ENCODE results near the gene SACM1L.

SACM1L gene

DNA sequence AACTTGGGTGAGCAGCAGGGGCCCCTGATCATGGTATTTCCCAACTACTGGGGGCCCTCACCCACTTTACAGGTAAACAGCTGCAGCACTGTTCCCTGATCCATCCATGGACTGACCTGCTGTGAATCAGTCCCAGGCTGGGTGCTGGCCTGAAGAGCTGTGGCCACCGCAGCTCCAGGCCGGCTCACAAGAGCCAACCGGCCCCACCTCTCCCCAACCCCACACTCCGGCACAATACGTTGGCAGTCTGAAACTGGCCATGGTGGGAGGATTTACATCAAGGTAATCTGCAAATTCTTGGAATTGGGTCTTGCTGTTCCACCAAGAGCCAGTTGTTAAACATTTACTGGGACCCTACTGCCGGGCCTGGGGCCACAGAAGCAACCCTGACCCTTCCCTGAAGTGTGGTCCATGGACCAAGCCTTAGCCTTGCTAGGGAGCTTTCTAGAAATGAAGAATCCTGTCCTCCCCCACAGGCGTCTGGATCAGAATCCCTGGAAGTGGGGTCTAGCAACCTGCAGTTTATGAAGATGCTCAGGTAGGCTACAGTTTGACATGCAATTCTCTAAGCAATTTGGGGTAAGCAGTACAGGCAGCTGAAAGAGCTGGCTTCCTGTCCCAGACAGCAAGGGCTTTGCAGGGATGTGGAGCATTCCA, 103.4 kb downstream of the SACM1L start:
- peaks cover 83% of the 10 kb centered on the region for H3K27me3 Mint-ChIP-seq
- no peak overlapping the region for H3K4me3 Mint-ChIP-seq
- H3K9me3 Mint-ChIP-seq: peaks cover 9% of the 10 kb centered on the region
- DNase-seq: no peak
- no peak overlapping the region for H3K27ac Mint-ChIP-seq
- CTCF ChIA-PET: interaction anchor here (0.6 kb wide), 1 partner anchor 283 kb away, joined by 3 read pairs; no protein-coding TSS in a partner anchor
- peaks cover 10% of the 10 kb centered on the region for H3K4me1 Mint-ChIP-seq
- peaks cover 3% of the 10 kb centered on the region for H3K36me3 Mint-ChIP-seq

DNA sequence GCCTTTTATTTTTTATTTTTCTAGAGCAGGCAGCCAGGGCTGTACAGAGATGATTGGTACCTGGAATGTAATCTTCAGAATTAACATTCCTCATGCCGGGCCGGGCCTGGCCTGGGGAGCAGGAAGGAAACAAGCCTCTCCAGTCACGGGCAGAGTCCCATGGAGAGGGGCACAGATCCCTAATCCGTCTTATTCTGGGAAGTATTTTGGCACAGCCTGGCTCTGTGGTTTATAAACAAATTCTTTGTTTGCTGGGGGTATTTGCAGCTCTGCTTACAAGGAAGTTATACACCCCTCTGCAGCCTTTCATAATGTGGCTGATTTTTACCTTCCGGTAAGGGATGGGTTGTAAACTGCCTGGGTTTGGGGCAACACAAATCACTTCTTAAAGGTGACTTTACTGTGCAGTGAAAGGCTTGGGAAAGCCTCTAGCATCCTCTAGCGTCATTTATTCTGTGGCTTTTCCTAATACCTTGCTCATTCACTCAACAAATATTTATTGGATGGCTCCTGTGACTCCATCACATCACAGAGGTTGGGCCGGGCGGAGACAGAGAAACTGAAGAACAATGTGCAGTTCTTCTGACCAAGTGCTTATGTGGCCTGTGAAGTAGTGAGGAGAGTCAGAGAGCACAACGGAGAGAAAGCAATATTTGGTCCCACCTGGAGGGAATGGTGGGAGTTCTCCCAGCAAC, 104.4 kb downstream of the SACM1L start:
- Mint-ChIP-seq H3K36me3 (peaks cover 3% of the 10 kb centered on the region), H3K9me3 (peaks cover 9% of the 10 kb centered on the region), H3K4me3 (no peak overlapping the region), H3K27ac (no peak overlapping the region), H3K4me1 (peaks cover 10% of the 10 kb centered on the region), H3K27me3 (peaks cover 88% of the 10 kb centered on the region)
- CTCF ChIA-PET: no interaction called here
- no peak for DNase-seq

DNA sequence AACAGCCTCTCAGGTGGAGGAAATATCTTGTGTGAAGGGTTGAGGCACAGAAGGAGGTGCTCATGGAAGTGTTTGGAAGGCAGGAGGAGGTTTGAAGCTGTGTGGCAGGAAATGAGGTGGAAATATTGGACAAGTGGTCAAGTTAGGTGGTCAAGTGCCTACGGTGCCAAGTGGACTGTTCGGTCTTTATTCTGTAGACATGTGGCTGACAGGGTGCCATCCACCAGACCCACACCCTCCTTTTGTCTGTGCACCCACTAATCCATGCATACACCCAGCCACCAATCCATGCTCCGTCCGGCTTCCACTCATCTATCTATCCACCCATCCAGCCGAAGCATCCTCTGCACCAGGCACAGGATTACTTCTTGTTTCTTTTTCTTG, 105.0 kb downstream of the SACM1L start:
- CTCF ChIA-PET: no interaction called here
- H3K27me3 Mint-ChIP-seq: peaks cover 93% of the 10 kb centered on the region
- peaks cover 3% of the 10 kb centered on the region for H3K36me3 Mint-ChIP-seq
- no peak for DNase-seq
- no peak overlapping the region for H3K4me3 Mint-ChIP-seq
- peaks cover 10% of the 10 kb centered on the region for H3K4me1 Mint-ChIP-seq
- H3K27ac Mint-ChIP-seq: no peak overlapping the region
- peaks cover 4% of the 10 kb centered on the region for H3K9me3 Mint-ChIP-seq

DNA sequence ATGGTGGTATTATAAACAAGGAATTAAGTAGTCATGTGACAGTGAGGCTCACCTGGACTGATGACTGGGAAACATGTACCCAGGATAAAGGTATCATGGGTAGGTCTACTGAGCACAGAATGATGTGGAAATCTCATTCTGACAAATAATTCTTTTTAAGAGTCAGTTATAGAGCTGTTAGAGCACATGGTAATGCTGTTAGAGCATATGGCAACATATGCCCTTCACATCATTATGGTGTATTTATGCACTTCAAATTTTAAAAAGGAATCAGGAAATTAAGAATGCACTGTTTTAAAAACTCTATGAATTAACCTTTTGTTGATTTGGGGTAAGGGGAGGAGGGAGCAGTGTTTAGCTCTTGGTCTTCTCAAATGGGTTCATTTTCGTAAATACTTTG, 105.5 kb downstream of the SACM1L start:
- no peak for DNase-seq
- Mint-ChIP-seq H3K27me3 (peaks cover 97% of the 10 kb centered on the region), H3K4me1 (peaks cover 10% of the 10 kb centered on the region), H3K36me3 (peaks cover 3% of the 10 kb centered on the region), H3K27ac (no peak overlapping the region), H3K9me3 (peaks cover 4% of the 10 kb centered on the region), H3K4me3 (no peak overlapping the region)
- CTCF ChIA-PET: no interaction called here

All from activated naive CD4-positive, alpha-beta T cell treated with anti-CD3 and anti-CD28 coated beads, Interleukin-2, amount 10 ng/mL, durations not matched to agents 7 days and 5 days (primary cell).